AG08396 (cell line): ENCODE data around the gene L3MBTL4.
"Not testable (repeated sequence)": the region's sequence is repeated elsewhere in the genome, so short reads cannot be mapped to it uniquely, and the experiment has no call there.

Source experiments
- DNase-seq: peaks from one replicate; pipeline ENCODE4 v3.0.0; 2012; ENCODE audit warnings: low spot score, mixed read lengths

Gene L3MBTL4

DNA sequence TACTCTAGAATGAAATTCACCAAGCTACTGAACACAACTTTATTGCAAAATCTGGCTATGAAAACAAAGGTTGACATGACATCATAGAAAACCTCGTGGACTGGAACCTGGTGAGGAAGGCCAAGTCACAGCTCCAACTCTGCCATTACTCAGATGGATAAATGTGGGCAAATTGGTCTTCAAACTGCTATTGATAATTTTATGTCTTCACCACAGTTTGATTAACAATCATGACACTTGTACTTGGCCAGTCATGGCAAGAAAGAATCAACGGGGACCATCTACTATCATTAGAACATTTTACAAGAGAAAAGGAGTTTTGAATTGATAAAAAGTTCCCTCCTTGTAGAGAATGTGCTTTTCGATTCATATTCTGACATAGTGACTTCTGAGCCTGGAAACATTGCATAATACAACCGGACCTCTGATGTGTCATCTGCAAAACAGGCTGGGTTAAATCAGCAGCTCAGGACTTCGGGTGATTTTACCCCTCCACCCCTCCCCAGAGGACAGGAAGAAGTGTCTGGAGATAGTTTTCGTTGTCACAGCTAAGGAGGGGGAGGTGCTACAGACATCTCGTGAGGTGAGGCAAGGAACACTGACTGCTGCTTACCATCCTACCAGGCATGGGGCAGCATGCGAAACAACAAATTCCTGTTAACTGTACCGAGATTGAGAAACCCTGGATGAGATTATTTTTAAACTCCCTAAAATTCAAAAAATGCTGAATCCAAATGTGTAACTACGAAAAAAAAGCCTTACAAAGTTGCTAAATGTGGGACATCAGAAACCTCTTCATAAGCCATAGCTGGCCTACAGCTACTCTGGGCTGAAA lies 8.4 kb downstream of the L3MBTL4 start:
- DNase-seq, result no peak

DNA sequence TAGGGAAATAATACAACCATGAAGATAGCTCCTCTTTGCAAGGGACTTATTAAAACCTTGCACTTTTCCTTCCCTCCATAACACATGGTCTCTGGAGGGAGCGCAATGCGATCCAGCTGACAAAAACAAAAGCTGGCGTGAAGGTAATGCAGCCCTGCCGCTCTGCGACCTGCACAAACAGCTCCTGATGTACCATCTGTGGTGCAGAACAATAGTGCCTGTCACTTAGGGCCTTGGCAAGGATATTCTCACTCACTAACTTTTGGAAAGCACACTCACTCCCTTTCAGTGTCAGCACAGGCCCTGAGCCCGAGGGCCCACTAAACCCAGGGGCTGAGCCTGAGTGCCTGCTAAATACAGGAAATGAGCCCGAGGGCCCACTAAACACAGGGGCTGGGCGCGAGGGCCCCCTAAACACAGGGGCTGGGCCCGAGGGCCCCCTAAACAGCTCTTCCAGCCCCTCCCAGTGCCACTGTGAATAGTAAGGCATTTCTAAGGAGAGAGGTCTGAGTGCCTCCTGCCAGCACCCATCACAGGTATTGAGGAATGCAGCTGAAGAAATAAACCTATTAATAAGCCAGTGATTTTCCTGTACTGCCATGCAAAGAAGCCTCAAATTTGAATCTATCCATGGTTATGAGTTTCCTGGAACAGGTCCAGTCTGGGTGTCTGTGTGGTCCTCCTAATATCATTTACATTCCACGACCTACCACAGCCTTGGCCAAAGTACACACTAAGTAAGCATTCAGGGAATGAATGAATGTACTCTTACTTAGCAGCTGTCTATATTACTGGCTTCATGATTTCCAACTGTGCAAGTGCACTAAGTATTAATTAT lies 9.3 kb downstream of the L3MBTL4 start:
- DNase-seq, result no peak

DNA sequence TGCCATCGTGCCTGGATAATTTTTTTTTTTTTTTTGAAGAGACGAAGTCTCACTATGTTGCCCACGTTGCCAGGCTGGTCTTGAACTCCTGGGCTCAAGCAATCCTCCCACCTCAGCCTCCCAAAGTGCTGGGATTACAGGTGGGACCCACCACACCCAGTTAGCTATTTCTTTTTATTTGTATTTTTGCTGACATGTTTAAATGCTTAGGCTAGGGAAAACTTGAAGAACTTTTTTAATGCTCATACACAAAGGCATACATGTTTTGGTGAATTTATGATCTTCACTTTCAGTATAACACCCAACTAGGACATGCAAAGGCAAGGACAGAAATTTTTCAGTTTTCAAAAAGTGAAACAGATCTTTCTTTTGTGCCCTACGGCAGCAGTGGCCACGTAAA lies 9.9 kb downstream of the L3MBTL4 start:
- DNase-seq, result no peak

DNA sequence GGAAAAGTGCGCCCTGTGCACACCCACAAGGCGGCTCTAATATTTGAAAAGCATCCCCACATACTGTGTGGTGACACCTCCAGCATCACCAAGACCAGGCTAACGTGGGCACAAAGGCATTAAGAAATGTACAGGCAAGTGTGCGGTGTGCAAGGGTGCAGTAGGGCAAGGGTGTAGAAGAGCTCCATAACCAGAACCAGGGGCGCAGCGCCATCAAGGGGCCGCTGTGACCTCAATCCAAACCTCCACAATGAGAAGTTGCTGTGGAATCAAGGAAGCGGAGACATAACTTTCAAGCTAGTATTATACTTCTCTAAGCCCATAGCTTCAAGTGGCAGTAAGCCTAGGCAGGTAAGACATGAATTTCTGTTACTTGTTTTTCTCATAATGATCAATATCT lies 13.0 kb downstream of the L3MBTL4 start:
- DNase-seq, result no peak

DNA sequence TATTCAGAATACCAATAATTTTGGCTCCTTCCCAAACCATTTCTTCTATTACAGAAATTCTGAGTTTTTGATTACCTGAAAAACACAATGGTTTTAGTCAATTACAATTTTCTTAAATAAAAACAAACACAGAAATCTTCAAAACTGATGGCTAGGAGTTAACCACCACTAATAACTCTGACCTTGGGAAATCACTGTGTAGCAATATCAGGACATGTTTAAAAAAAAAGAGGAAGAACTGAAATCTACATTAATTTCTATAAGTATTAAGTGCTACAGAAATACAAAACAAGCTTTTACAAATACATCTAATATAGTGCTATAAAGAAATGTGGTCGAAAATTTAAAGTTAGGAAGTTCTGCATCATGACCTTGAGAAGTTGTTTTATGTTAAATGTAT lies 14.9 kb downstream of the L3MBTL4 start:
- DNase-seq, result no peak

DNA sequence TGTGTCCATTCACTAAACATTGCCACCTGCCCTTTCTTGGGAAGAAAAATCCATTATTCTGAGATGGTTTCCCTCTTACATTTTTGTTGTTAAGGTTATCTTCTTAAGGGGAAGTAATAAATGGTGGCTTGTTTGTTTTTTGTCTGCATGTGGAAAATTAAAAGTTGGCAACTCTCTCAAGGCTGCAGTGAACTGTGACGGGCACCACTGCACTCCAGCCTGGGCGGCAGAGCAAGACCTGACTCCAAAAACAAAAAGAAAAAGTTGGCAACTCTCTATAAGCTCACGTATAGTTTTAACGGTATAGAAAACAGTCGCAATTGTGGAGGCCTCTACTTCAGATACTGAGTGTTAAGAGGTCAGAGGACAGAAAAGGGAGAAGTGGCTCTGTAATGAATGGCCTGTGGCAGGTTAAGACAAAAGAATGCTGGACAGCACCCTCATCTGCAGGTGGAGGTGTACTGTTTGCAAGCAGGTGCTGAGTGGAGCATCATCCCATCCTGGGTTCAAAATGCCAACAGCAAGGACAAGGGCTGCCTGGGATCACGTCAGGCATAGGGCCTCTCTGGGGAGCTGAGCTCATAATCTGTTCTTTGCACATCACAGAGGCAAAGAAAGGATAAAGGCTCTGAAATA lies 16.7 kb downstream of the L3MBTL4 start:
- no peak for DNase-seq

DNA sequence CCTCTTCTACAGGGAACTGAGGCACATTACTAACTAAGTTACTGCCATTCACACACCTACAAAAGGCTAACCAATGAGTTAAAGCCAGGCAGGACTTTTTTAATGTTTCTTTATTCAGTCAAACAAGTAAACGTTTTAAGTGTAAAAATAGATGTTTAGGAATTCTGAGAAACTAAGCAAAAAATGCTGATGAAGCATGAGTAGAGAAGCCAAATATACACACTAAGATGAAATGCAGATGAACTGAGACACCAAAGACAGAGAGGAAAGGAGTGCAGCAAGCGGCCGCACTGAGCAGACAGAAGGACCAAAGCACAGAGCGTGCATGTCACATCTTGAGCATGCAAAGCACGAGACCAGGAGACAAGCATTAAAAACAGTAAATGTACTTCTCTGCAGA lies 17.9 kb downstream of the L3MBTL4 start:
- DNase-seq, result no peak

DNA sequence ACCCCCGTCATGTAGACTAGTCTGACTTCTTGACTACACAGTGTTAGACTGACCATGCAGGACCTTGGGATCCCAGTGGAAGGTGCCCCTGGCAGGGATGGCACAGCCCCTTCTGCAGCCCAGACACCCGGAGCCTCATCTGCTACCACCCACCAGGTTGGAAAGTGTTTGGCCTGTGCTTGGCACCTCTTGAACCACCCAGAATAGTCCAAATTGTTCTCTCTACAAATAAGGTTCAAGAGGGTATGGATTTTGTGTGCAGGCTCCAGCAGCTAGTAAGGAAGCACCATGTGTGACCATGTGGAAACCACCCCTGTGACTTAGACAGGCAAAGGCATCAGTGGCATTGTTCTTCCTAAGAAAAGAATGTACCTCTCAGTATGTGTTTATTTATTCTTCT lies 18.4 kb downstream of the L3MBTL4 start:
- DNase-seq, result no peak

DNA sequence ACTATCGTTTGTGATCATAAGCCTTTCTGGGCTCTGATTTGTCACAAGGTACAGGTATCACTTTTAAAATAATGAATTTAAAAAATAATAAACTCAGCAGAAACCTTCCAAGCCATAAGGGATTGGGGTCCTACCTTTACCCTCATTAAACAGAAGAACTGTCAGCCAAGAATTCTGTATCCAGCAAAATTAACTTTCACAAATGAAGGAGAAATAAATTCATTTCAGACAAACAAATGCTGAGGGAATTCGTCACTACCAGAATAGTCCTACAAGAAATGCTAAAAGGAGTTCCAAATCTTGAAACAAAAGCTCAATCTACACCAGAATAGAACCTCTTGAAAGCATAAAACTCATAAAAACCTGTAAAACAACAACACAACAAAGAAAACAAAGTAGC lies 25.7 kb downstream of the L3MBTL4 start:
- DNase-seq, result no peak

DNA sequence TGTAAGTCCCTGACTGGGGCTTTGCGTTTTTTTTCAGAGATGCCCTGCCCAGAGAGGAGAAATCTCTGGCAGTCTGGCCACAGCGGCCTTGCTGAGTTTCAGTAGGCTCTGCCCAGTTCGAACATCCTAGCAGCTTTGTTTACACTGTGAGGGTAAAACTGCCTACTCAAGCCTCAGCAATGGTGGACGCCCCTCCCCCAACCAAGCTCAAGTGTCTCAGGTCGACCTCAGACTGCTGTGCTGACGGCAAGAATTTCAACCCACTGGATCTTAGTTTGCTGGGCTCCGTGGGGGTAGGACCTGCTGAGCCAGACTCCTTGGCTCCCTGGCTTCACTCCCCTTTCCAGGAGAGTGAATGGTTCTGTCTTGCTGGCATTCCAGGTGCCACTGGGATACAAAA lies 31.7 kb downstream of the L3MBTL4 start:
- DNase-seq, result no peak

DNA sequence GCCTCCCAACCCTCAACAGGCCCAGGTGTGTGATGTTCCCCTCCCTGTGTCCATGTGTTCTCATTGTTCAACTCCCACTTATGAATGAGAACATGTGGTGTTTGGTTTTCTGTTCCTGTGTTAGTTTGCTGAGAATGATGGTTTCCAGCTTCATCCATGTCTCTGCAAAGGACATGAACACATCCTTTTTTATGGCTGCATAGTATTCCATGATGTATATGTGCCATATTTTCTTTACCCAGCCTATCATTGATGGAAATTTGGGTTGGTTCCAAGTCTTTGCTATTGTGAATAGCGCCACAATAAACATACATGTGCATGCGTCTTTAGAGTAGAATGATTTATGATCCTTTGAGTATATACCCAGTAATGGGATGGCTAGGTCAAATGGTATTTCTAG lies 37.2 kb downstream of the L3MBTL4 start:
- DNase-seq, result not testable (repeated sequence)

DNA sequence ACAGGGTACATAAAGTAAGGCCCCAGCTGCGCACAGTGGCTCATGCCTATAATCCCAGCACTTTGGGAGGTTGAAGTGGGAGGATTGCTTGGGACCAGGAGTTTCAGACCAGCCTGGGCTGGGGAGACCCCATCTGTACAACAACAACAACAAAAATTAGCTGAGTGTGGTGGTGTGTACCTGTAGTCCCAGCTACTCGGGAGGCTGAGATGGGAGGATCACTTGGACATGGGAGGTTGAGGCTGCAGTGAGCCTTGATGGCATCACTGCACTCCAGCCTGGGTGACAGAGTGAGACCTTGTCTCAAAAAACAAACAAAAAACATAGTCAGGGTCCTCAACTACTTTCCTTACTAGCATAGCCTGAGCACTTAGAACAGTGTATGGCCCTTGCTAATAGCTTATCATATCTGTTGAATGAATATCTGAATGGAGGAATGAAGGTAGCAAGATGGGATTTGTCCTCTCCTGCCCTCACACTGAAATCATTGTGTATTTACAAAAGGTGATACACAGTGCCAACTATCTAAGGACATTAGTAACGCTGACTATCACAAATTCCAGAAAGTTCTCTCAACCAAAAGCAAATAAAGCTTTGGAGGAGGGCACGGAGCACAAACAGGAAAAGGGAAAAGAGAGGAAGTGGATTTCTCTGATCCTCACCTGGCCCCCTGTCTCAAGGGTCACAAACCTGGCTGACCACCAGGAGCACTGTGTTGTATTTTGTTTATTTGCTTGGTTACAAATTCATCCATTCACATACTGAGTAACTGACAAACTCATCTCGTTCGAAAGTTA lies 38.1 kb downstream of the L3MBTL4 start:
- no peak for DNase-seq

DNA sequence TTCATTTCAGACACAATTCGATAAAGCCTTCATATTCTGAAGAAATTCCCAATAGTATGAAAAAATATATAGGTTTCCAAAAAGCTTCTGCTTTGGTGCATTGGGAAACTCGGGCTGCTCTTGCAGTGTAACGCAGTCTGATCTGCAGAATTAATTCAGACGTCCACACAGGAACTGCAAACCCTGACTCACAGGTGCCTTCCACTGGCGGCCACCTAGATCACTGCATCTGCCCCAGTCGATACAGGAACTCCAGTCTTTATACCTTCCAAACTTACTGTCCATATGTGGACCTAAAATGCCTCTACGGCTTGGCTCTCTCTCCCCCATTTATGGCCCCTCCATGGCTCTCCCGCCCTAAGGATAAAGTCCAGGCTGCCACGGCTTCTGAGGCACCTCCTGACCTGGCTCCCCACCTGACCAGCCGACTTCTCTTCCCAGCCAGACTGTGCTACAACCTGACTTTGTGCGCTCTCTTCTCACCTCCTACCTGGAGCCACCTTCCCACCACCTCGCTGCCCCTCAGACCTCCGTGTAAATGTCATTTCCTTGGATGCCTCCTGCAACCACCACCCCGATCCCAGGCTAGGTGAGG lies 39.7 kb downstream of the L3MBTL4 start:
- no peak for DNase-seq

DNA sequence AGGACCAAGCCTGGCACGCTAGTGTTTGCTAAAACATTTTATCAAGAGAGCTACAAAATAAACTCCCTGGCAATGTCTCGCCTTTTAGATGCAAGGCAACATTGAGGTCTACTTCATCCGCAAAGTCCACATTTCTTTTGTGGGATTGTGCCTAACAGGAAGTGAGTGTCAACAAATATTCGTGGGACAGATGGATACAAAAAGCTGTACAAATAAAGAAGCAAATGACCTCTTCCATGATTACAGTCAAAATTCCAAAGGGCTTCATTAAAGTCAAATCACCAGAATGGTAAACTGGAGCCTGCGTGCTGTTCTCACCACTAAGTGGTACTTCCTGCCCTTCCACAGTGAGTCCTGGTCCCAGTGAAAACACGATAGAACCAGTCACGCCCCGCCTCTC lies 40.4 kb downstream of the L3MBTL4 start:
- no peak for DNase-seq

DNA sequence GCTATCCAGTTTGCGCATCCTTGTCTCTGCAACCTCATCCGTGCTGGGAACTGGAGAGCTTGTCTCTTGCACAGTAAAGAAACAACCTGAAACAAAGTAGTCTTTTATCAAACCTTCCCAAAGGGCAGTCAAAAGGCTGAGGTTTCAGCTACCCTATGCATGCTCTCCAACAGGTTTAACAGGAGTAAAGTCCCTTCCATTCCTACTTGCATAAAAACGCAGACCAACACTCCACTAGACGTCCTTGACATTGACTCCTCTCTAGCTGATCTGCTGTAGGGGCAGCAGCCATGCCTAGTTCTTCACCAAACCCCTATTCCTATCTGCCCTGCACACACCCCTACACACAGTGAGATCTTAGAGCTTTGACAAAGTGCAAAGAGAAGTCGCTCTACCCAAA lies 41.5 kb downstream of the L3MBTL4 start:
- DNase-seq, result no peak

DNA sequence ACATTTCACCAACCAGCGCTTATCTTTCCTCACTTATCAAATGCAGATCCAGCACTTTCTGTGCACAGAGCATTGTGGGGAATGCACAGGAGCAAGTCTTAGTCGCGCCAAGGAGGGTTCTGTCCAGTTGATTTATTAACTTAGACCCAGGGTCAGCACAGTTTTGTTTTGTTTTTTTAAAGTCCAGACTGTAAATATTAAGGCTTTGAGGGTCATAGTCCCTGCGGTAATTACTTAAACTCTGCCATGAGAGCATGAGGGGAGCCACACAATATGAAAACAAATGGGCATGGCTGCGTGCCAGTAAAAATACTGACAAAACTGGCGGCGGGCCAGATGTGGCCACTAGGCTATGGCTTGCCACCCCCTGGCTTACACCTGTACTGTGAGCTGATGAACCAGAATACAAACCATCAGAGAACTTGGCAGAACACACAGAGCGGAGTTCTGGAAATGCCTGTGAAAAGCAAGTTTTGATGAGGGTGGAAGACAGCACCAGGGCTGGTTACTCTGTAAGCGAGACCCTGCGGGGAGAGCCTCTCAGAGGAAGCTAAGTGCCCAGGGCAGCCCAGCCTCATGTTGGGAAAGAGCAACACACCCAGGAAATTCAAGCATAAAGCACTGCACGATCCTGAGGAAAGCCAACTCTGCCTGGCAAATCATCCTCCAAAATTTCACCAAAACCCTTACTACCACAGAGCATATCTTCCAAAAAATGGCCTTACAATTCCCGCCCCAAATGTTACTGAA lies 43.6 kb downstream of the L3MBTL4 start:
- no peak for DNase-seq

DNA sequence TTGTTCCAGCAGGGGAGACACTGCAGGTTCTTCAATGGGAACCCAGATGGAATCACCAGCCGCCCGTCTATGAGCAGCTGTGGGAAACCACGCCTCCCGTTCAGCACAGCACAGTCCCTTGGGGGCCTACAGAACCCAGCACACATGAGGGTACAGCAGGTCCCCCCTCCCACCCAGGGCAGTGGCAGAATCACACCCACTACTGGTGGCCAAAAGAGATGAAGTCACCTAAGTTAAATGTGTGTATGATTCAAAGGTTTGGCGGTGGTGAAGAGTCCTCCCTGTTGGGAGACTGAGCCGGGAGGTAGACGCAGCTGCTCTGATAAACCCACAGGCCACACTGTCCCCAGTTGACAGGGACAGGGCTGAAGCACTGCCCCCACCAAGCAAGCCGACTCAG lies 44.3 kb downstream of the L3MBTL4 start:
- DNase-seq, result no peak

DNA sequence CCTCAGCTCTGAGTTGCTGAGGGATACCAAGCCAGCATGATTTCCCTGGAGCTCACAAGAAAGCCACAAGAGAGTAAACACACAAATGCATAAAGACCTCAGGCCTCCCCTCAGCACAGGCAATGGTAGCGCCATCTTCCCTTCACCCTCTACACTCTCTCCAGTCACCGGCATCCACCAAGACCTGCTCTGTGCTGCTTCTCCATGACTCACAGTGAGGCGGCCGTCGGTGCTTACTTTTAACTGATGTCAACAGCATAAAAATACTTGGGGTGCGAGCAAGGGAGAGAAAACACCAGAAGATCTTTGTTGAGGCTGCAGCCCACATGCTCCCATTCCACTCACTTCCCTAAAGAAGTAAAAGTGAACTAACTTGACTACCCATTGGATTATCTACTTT lies 46.7 kb downstream of the L3MBTL4 start:
- no peak for DNase-seq

DNA sequence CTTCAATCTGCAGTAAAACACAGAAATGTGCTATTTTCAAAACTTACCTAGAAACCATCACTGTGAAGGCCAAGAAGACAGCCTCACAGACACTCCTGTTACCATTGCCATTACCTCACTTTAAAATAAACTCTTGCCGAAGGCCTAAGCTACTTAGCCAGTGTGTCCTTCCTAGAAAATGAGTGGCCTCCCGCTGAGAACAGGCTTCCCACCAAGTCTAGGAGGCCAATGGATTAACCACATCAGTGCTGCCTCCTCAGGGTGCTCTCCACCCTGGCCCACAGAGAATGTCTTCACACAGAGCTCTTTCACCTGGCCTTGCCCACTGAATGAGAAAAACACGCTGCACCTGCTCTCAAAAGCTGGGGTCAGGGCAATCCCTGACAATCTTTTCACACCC lies 47.5 kb downstream of the L3MBTL4 start:
- DNase-seq, result no peak

DNA sequence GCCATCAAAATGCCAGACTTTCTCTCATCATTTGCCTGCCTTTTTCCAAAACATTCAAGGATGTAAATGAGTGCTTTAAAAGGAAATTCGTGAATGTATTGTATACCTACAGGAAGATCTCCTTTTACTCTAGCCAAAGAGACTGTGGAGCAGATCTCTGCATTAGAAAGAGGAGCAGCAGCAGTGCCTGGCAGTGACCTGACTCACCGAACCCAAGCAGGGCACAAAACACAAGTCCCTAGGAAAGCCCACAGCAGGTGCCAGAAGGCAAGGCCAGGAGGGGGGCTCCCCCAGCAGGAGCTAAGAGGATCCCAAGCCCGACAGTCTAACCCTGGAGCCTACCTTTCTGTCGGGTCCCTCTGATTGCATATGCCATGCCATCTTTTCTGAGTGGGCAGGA lies 47.9 kb downstream of the L3MBTL4 start:
- DNase-seq, result no peak

DNA sequence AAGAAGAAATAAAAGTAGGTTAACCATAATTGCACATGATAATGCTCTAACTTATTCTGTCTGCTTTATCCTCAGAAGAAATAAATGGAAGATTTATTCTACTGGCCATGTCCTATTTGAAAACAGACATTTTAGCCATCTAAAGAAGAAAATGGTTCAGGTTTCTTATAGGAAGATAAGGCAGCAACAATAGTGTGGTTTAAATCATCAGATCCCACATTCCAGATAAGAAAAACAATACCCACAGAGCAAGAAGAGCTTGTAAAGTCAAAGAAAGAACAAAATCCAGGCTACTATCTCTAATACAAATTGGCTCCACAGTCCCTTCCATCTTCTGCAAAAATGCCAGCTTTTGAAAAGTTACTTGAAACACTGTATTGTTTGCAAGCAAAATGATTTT lies 49.3 kb downstream of the L3MBTL4 start:
- DNase-seq, result no peak
